Retina (tissue), 1 donor: ENCODE measurements around the gene ERFL.

Experiments
- DNase-seq: peaks from one replicate; pipeline ENCODE4 v3.0.0-alpha.2; 2016

ERFL gene

GRCh38 chr19:41912899-41913537 lies 15.2 kb downstream of the ERFL start:
- peak; percentile 42 for DNase-seq

GRCh38 chr19:41911889-41912731 lies 16.1 kb downstream of the ERFL start:
- DNase-seq, result peak; percentile 27

- no peak for DNase-seq
Observed at GRCh38 chr19:41910992-41911888, 17.0 kb downstream of the ERFL start.

- DNase-seq, result no peak
Observed at GRCh38 chr19:41910240-41910991, 17.8 kb downstream of the ERFL start.

GRCh38 chr19:41909706-41910105 lies 18.5 kb downstream of the ERFL start:
- no peak for DNase-seq

GRCh38 chr19:41908724-41909464 lies 19.4 kb downstream of the ERFL start:
- no peak for DNase-seq

- no peak for DNase-seq
Observed at GRCh38 chr19:41907994-41908615, 20.1 kb downstream of the ERFL start.

GRCh38 chr19:41906916-41907680 lies 21.2 kb downstream of the ERFL start:
- DNase-seq, result no peak

- DNase-seq, result no peak
Observed at GRCh38 chr19:41906271-41906670, 22.0 kb downstream of the ERFL start.

- no peak for DNase-seq
Observed at GRCh38 chr19:41905273-41906002, 22.8 kb downstream of the ERFL start.

GRCh38 chr19:41904118-41904870 lies 24.0 kb downstream of the ERFL start:
- no peak for DNase-seq

- DNase-seq, result no peak
Observed at GRCh38 chr19:41903193-41903953, 24.9 kb downstream of the ERFL start.

GRCh38 chr19:41902594-41902993 lies 25.7 kb downstream of the ERFL start:
- DNase-seq, result no peak

- no peak for DNase-seq
Observed at GRCh38 chr19:41901707-41902360, 26.4 kb downstream of the ERFL start.

- no peak for DNase-seq
Observed at GRCh38 chr19:41898235-41898634, 30.0 kb downstream of the ERFL start.

GRCh38 chr19:41897820-41898219 lies 30.4 kb downstream of the ERFL start:
- DNase-seq, result no peak

GRCh38 chr19:41897181-41897580 lies 31.1 kb downstream of the ERFL start:
- DNase-seq, result no peak

GRCh38 chr19:41896581-41896942 lies 31.7 kb downstream of the ERFL start:
- no peak for DNase-seq
